HG02571 (cell line): Measurements from ENCODE around the gene EPB41L4A.
"Not testable (repeated sequence)": the region's sequence is repeated elsewhere in the genome, so short reads cannot be mapped to it uniquely, and the experiment has no call there.

Source experiments
- ATAC-seq: cut with Tn5 transposase; IDR thresholded peaks from one replicate; pipeline ENCODE4 v1.9.1; 2021; ENCODE audit warnings: mild to moderate bottlenecking, moderate library complexity; ENCODE audit not compliant: unreplicated experiment

EPB41L4A gene

DNA sequence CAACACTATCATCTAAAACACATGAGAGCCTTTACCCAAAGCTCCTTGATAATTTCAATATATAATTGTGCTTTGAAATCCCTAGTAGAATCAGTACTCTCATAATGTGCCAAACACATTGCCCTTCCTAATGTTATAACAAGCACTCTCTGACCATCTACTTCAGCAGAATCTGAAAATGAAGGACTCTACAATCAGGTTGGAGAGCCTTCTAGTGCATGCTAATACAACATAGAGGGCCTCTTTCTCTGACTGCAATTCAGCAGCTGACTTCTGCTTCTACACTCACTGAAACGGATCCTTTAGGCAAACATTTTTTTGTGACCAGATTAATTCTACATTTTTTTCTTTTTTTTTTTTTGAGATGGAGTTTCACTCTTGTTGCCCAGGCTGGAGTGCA lies 155.6 kb downstream of the EPB41L4A start:
- no peak for ATAC-seq

DNA sequence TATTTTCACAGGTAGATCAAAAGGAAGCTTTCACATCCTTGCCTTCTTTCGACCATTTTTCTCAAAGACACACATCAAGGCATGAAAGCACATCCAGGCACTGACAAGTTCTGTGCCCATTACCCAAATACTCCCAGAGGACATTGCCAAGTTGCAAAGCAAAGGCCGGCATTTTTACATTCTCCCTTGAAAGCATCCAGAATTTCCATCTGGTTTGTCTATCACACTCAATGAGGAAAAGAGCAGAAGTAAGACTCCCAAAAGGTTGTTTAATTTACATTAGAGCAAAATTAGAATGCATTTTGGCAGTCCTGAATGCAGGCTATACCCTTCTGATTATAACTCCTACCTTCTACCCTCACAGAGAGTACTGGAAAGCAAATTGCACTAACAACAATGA lies 160.5 kb downstream of the EPB41L4A start:
- no peak for ATAC-seq

DNA sequence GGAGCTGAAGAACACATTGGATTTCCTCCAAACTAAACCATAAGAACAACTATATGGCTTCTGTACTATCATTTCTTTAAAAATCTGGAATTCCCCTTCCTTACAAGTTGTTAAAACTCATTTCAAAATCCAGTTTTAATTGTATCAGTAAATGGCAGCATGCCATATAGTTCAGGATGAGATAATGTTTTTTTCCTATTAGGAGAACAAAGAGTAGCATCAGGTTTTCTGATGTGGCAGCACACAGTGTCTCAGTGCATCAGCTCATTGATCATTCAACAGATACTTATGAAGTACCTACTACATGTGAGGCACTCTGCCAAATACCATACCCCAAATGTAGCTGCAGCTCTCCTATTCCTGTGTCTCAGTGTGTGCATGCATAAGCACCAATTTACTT lies 161.1 kb downstream of the EPB41L4A start:
- ATAC-seq = no peak

DNA sequence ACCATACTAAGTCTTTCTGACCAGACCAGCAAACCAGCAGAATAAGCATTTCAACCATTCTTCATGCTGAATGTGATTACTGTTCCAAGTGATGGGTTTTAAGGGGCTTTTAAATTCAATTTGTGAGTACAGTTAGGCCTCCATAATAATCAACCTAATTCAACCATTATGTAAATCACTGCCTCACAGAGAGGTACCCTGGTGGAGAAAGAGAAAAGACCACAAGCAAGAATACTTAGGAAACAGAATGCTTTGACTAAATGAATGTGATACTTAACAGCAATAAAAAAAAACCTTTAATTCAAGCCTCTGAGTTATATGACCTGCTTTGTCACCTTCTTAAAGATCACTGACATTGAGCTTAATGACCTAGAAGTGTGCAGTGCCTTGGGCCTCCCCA lies 162.1 kb downstream of the EPB41L4A start:
- no peak for ATAC-seq

DNA sequence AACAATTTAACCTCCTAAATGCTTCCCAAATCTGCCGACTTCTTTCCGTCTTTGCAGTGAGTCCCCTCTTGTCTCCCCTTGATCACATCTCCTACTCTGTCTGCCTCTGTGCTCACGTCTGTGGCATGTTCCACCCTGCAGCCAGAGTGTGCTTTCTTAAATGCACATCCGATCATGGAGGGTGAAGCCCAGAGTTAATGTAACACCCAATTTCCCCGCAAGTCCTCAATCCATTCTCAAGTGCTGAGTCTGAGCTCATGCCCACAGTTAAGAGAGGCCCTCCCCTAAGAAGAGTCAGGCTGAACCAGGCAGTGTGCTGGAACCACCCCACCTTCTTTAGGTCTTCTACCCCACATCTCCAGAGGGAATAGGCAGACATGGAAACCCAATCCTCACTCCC lies 164.8 kb downstream of the EPB41L4A start:
- ATAC-seq = no peak

DNA sequence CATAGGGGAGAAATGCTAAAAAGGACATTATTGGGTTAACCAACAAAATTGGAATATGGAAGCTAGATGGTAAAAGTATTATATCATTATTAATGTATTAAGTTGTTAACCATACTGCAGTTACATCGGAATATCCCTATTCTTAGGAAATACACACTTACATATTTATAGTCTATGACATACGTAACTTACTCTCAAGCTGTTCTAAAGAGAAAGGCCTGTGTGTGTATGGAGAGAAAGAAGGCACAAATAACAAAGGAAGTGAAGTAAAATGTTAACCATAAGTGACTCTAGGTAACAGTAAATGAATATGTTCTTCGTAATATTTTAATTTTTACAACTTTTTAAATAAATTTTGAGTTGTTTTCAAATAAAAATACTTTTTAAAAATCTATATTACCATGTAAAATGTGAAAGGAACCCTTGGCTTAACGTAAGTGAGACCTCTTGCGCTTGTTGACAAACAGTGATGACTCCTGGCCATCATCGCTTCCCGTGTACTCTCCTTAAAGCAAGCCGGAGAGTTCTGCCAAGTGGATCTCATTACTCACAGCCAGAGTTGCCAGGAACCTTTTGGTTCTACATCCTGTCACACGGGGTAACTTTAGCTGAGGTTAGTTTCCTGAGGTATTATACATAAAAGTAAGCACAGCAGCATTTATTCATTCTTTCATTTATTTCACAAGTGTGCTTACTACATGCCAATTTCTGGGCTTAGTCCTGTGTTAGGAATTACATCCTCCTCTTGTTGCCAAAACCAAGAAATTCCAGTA lies 165.4 kb downstream of the EPB41L4A start:
- no peak for ATAC-seq

DNA sequence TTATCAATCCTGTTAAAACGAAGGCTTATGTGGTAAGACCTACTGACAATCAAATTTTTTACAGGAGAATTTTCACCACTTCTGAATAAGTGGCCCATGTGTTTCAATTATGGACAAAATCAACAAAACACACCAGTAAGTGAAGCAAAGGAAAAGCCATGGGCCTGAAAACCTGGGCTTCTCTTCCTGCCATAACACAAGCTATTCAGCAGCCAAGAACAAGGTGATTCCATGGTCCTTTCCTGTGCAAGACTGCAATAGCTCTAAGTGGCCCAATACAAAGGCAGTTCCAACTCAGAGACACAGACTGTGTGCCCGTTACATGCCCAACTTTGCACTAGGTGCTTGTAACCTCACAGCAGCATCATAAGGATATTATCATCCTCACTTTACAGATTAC lies 168.5 kb downstream of the EPB41L4A start:
- no peak for ATAC-seq

DNA sequence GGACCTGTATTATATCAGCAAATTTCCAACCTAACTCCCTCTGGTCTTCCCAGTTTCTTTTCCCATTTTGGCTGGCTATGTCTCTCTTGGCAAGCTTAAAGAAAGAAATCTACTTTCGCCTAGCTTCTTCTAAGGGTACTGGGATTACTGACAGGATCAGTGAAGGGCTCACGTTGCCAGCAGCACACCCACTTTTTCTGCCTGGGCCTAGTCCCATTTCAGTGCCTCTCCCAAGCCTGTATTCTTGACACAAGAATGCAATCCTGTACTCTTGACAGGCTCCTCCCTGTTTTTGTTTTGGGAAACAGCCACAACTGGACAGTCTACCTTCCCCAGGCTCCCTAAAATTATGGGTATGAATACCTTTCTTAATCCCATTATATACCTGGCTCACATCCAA lies 170.5 kb downstream of the EPB41L4A start:
- no peak for ATAC-seq

DNA sequence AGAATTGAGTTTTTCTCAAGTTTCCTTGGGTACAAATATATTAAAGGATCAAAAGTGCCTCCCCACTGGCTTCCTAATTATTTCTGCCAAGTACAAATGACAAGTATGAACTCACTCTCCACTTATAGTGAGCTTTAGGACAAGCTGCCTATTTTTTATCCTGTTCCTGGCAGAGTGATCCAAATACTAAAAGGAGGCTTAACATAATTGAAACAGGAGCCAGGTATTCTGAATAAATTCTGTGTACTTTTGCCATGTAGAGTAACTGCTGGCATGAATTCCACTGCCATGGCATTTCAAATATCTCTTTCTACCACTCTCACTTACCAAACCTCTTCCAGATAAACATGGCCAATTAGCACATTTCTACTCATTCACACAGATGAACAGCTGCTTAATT lies 171.1 kb downstream of the EPB41L4A start:
- ATAC-seq = no peak

DNA sequence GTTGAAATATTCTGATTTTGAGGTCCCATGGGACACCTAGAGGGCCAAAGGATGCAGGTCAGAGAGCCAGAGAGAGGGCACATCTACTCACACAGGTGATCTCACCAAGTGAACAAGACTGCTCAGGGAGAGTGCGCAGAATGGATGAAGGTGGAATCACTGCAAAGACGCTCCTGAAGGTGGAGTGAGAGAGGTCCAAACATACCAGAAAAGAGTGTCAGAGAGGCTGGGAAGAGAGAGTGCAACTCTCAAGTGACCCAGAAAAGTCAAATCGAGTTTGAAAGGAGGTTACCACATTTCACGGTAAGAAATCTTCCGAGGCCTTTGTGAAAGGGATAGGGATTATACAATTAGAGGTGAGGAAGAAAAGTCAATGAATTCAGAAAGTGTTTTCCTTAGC lies 173.4 kb downstream of the EPB41L4A start:
- no peak for ATAC-seq

DNA sequence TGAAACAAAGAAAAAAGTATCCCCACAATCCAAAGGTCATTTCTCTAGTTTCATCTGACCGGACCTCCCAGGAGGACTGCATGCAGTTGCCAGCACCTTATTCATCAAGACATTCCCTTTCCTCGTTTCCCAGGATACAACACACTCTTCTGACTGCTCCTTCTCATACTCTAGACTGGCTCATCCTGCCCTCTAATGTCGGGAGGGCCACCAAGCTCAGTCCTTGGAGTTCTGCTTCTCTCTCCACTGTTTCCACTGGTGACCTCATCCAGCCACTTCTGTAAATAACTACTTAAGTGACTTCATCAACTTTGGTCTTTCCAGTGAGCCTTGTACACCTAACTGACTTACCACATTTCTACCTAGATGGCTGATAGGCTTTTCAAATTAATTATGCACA lies 179.1 kb downstream of the EPB41L4A start:
- no peak for ATAC-seq

DNA sequence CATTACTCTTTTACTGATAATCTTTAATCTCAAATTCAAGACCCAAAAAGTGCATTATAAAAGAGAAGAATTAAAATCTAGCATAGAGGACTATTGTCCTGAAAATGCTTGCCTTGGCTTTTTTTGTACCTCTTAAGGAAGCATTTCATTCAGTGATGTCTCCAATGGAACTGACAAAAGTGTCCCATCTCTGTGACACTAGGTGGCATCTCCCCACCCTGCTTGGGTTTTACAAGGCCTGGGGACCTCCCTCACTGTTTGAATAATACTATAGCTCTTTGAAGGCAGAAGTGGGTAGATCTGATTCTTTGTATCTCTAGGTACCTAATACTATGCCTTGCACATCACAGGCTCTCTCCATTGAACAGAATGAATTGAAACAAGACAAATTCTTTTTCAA lies 180.6 kb downstream of the EPB41L4A start:
- ATAC-seq = no peak

DNA sequence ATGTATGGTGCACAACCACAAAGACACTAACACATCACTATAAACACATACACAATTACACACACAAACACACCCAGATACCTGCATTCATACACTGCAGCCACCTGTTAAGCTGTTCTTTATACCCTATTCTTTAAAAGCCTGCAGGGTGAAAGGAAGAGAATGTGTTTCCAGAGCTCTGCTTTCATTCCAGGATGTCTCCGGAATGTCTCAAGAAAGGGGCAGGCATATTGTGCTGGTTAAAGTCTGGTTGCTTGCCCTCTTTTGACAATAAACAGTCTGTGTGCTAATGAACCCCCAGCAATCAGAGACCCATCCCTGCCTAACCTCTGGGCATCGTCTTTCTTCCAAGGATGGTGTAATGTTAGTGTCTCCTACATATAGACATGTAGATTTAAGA lies 181.6 kb downstream of the EPB41L4A start:
- ATAC-seq = no peak

DNA sequence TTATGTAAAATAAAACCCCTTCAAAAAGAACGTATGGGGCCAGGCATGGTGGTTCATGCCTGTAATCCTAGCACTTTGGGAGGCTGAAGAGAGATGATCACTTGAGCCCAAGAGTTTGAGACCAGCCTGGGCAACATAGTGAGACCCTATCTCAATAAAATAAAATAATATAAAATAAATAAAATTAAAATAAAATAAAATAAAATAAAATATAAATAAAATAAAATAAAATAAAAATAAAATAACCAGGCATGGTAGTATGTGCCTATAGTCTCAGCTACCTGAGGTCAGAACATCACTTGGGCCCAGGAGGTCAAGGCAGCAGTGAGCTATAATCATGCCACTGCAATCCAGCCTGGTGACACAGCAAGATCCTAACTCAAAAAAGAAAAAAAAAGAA lies 185.1 kb downstream of the EPB41L4A start:
- no peak for ATAC-seq

DNA sequence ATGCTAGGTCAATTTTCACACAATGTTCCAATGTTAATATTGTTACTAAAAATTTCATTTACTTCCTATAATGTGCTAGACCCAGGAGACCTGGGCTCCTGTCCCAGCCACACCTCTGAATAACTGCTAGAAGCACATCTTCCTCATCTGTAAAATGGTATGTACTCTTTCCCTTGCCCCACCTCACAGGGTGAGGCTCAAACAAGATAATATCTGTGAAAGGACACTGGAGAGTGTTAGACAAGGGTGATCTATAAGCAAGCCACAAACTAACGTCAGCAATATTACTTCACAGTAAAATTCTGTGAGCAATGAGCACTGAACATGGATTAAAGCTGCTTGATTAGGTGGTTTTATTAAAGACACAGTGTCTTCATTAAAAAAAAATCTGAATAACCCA lies 186.4 kb downstream of the EPB41L4A start:
- no peak for ATAC-seq

DNA sequence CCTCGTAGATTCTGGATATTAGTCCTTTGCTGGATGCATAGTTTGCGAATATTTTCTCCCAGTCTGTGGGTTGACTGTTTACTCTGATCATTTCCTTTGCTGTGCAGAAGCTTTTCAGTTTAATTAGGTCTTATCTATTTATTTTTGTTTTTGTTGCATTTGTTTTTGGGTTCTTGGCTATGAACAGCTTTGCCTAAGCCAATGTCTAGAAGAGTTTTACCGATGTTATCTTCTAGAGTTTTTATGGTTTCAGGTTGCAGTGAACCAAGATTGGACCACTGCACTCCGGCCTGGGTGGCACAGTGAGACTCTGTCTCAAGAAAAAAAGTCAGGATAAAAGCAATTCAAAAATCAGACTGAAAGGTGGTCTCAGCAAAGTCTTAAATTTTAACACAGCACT lies 188.5 kb downstream of the EPB41L4A start:
- ATAC-seq = no peak

DNA sequence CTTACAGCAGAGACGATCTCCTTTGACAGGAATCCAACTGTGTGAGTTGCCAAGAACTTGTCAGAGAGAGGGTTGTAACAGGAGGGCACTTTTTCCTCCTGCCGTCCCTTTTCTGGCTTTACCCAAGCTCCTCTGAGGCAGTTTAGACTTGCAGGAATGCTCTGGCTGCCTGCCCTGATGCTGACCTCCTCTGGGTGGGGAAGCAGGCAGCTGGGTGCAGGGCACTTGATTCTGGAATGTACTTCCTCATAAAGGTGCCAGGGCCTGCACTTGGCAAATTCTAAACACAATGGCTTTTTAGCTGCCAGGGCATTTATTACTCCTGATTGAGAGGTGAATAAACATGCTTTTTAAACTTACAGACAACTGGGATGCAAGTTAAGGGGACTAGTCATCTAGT lies 190.4 kb downstream of the EPB41L4A start:
- no peak for ATAC-seq

DNA sequence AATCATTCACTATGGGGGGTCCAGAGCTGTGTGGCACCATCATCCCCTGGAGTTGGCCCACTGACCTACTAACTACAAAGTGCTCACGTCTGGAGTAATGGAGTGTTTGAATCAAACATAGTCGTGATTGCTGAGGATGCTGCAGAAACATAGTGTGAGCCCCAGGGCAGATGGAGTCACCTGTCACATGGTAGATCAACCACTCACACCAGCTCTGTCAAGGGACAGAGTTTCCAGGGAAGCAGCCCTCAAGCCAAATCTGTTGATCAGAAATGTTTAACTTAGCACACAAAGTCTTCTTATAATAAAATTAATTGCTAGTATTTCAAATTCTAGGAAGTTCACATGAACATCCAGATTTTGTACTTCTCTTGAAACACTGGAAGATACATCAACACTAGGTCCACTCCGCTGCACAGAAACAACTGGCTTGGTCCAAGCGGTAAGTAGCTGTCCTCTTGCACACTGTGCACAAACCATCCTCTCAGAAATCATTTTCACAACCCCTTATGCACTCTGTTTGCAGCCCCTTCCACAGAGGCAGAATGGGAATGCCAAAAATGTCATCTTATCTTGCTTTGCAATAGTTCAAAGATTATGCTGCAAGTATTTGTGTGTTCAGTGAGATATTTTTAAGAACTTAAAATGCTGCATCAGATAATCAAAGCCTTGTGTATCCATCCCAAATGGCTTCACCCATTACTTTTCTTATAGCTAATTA lies 191.0 kb downstream of the EPB41L4A start:
- no peak for ATAC-seq

DNA sequence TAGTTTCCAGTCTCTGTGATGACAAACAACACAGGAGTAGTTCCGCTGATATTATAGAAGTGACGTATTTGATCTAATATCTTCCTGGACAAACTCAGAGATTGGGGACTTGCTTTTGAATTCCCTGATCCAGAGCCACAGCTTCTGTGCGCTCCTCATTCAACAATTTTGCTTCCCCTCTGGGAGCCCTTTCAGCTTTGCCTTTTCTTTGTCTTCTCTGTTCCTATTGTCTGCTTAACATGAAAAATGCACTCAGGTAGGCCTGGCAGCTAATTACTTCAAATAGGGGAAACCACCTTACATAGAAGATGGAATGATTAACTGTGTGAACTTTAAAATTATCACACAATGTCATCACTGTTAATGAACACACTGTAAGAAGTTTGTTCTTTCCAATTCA lies 192.9 kb downstream of the EPB41L4A start:
- no peak for ATAC-seq

DNA sequence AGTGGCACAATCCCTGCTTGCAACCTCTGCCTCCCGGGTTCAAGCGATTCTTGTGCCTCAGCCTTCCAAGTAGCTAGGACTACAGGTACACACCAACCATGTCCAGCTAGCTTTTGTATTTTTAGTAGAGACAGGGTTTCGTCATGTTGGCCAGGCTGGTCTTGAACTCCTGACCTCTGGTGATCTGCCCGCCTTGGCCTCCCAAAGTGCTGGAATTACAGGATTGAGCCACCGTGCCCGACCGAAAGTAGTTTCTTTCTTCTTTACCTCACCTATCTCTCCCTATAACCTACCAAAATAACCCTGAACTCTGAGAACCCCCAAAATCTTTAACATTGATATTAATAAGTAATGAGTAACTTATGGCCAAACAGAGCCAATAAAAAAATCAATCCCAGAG lies 196.1 kb downstream of the EPB41L4A start:
- not testable (repeated sequence) for ATAC-seq

DNA sequence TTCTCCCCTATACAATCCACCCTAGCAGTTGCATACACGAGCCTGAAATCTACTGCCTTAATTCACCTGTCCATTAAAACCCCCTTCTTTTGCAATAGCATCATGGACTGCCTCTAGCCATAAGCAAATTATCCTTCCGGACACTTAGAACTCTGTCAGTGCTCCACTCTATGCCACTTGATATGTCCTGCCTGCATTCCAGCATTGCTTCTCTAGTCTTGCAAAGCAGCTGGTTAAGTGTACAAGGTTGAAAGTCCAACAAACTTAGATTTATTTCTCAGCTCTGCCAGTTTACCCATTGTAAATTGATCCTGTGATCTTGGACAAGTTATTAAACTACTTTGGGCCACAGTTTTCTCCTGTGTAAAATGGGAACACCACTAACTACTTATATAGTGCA lies 197.9 kb downstream of the EPB41L4A start:
- no peak for ATAC-seq

DNA sequence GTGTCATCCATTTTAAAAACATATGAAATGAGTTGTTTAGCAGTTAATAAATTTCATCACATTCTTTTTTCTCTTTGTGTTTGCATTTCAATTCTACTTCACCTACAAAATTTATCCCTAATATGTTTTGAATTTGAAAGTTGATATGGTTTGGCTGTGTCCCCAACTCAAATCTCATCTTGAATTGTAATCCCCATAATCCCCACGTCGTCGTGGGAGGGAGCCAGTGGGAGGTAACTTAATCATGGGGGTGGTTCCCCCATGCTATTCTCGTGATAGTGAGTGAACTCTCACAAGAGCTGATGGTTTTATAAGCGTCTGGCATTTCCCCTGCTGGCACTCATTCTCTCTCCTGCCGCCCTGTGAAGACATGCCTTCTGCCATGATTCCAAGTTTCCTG lies 200.1 kb downstream of the EPB41L4A start:
- no peak for ATAC-seq
